Stimulated activated effector memory CD8-positive, alpha-beta T cell treated with anti-CD3 and anti-CD28 coated beads, Interleukin-12 subunit alpha, Interleukin-12 subunit beta, amount 100 ng/mL, for 72 hours (primary cell): ENCODE results near the gene ELOA.
"Not testable (repeated sequence)": the region's sequence is repeated elsewhere in the genome, so short reads cannot be mapped to it uniquely, and the experiment has no call there.

Experiments used
- ATAC-seq: fragments of 150-1000 bp; cut with Tn5 transposase; 2 replicates; pipeline ENCODE4 v1.10.0; 2021
- DNase-seq, 2 donors: peaks; one replicate each; pipeline ENCODE4 v3.0.0; 2021 to 2022; ENCODE audit warnings: low spot score in 2 of 2
- H3K27ac Mint-ChIP-seq: one replicate; pipeline ENCODE4 v1.8.0; 2022; ENCODE audit warnings: mild to moderate bottlenecking, mixed read lengths
- H3K36me3 Mint-ChIP-seq: one replicate; pipeline ENCODE4 v1.8.0; 2022; ENCODE audit warnings: mild to moderate bottlenecking, mixed read lengths
- H3K4me1 Mint-ChIP-seq: one replicate; pipeline ENCODE4 v1.8.0; 2022; ENCODE audit warnings: mixed read lengths
- H3K4me3 Mint-ChIP-seq: one replicate; pipeline ENCODE4 v1.8.0; 2022; ENCODE audit warnings: mild to moderate bottlenecking, mixed read lengths
- H3K9me3 Mint-ChIP-seq: one replicate; pipeline ENCODE4 v1.8.0; 2022; ENCODE audit warnings: mixed read lengths

ELOA gene

GRCh38 chr1:23799570-23800399 lies 56.5 kb downstream of the ELOA start:
- H3K36me3 Mint-ChIP-seq = peaks cover 53% of the 10 kb centered on the region
- H3K9me3 Mint-ChIP-seq = no peaks in the 10 kb centered on the region
- H3K4me1 Mint-ChIP-seq = peaks cover 19% of the 10 kb centered on the region
- DNase-seq (peak; percentile 34 to 73), ATAC-seq (peak; percentile 56)
- H3K4me3 Mint-ChIP-seq = peak overlapping the region; percentile 90
- peak overlapping the region; percentile 95 for H3K27ac Mint-ChIP-seq

GRCh38 chr1:23800400-23801337 lies 57.4 kb downstream of the ELOA start, which contains the start of gene GALE:
Gene GALE (minus strand): TSS chr1:23800754. CDS start chr1:23799007, 1,747 bp downstream.
- Mint-ChIP-seq H3K9me3 (no peaks in the 10 kb centered on the region), H3K4me3 (peak within 1 kb of the TSS; percentile 90), H3K27ac (peak within 1 kb of the TSS; percentile 95), H3K36me3 (peaks cover 44% of the 10 kb centered on the region), H3K4me1 (peaks cover 19% of the 10 kb centered on the region)
- DNase-seq = peak; percentile 87 to 93
- peak; percentile 92 for ATAC-seq

GRCh38 chr1:23801338-23801748 lies 58.1 kb downstream of the ELOA start:
- ATAC-seq = no peak
- peak overlapping the region; percentile 90 for H3K4me3 Mint-ChIP-seq

GRCh38 chr1:23801876-23802275 lies 58.6 kb downstream of the ELOA start:
- no peak for DNase-seq
- Mint-ChIP-seq H3K4me1 (peaks cover 15% of the 10 kb centered on the region), H3K36me3 (peaks cover 37% of the 10 kb centered on the region), H3K9me3 (no peaks in the 10 kb centered on the region), H3K4me3 (peak overlapping the region; percentile 90), H3K27ac (peak overlapping the region; percentile 23)
- ATAC-seq = no peak

More at GRCh38 chr1:23801338-23801748, 58.1 kb downstream of the ELOA start:
- peaks cover 38% of the 10 kb centered on the region for H3K36me3 Mint-ChIP-seq
- peaks cover 19% of the 10 kb centered on the region for H3K4me1 Mint-ChIP-seq
- no peaks in the 10 kb centered on the region for H3K9me3 Mint-ChIP-seq
- DNase-seq = no peak
- H3K27ac Mint-ChIP-seq = peak overlapping the region; percentile 95

- not testable (repeated sequence) for ATAC-seq, H3K4me3 Mint-ChIP-seq, DNase-seq, H3K9me3 Mint-ChIP-seq
- Mint-ChIP-seq H3K27ac (peak overlapping the region; percentile 55), H3K4me1 (peaks cover 18% of the 10 kb centered on the region), H3K36me3 (peaks cover 33% of the 10 kb centered on the region)
Measured at GRCh38 chr1:23802809-23803342, 59.6 kb downstream of the ELOA start.

- Mint-ChIP-seq H3K4me3 (no peak overlapping the region), H3K27ac (peak overlapping the region; percentile 55), H3K4me1 (peaks cover 18% of the 10 kb centered on the region), H3K9me3 (no peaks in the 10 kb centered on the region), H3K36me3 (peaks cover 30% of the 10 kb centered on the region)
- no peak for ATAC-seq
- DNase-seq = no peak
Measured at GRCh38 chr1:23803674-23804073, 60.4 kb downstream of the ELOA start.

GRCh38 chr1:23804183-23804835 lies 61.0 kb downstream of the ELOA start:
- DNase-seq (no peak), ATAC-seq (no peak)
- Mint-ChIP-seq H3K36me3 (peaks cover 28% of the 10 kb centered on the region), H3K9me3 (no peaks in the 10 kb centered on the region), H3K4me1 (peaks cover 14% of the 10 kb centered on the region), H3K27ac (peak overlapping the region; percentile 55), H3K4me3 (no peak overlapping the region)

GRCh38 chr1:23805025-23805424 lies 61.8 kb downstream of the ELOA start:
- H3K4me3 Mint-ChIP-seq = no peak overlapping the region
- ATAC-seq (no peak), DNase-seq (no peak)
- H3K9me3 Mint-ChIP-seq = no peaks in the 10 kb centered on the region
- peaks cover 25% of the 10 kb centered on the region for H3K36me3 Mint-ChIP-seq
- H3K27ac Mint-ChIP-seq = peak overlapping the region; percentile 55
- H3K4me1 Mint-ChIP-seq = peaks cover 7% of the 10 kb centered on the region

- peaks cover 18% of the 10 kb centered on the region for H3K4me1 Mint-ChIP-seq
- no peak for DNase-seq
- peak overlapping the region; percentile 55 for H3K27ac Mint-ChIP-seq
- ATAC-seq = no peak
- no peak overlapping the region for H3K4me3 Mint-ChIP-seq
- no peaks in the 10 kb centered on the region for H3K9me3 Mint-ChIP-seq
- peaks cover 21% of the 10 kb centered on the region for H3K36me3 Mint-ChIP-seq
Measured at GRCh38 chr1:23806280-23806679, 63.0 kb downstream of the ELOA start.

- Mint-ChIP-seq H3K9me3 (no peaks in the 10 kb centered on the region), H3K4me3 (no peak overlapping the region), H3K27ac (no peak overlapping the region), H3K4me1 (peaks cover 21% of the 10 kb centered on the region), H3K36me3 (peaks cover 28% of the 10 kb centered on the region)
- no peak for DNase-seq
- no peak for ATAC-seq
Measured at GRCh38 chr1:23807453-23807852, 64.2 kb downstream of the ELOA start.

- H3K27ac Mint-ChIP-seq = no peak overlapping the region
- peaks cover 21% of the 10 kb centered on the region for H3K4me1 Mint-ChIP-seq
- H3K36me3 Mint-ChIP-seq = peaks cover 51% of the 10 kb centered on the region
Measured at GRCh38 chr1:23809751-23810171, 66.5 kb downstream of the ELOA start.

GRCh38 chr1:23810818-23811540 lies 67.7 kb downstream of the ELOA start:
- Mint-ChIP-seq H3K4me3 (no peak overlapping the region), H3K9me3 (no peaks in the 10 kb centered on the region), H3K4me1 (peaks cover 21% of the 10 kb centered on the region), H3K27ac (peak overlapping the region; percentile 62), H3K36me3 (peaks cover 63% of the 10 kb centered on the region)
- ATAC-seq (peak; percentile 76), DNase-seq (peak in 1 of 2 donors; percentile 80)

More at GRCh38 chr1:23809751-23810171, 66.5 kb downstream of the ELOA start:
- H3K9me3 Mint-ChIP-seq = no peaks in the 10 kb centered on the region
- DNase-seq = peak; percentile 76 to 89
- ATAC-seq = peak; percentile 88
- no peak overlapping the region for H3K4me3 Mint-ChIP-seq
